H1 (cell line): ENCODE results near the gene NDUFS3. TPM values are rescaled to one million over a fixed set of nuclear protein-coding genes. Genes with fewer than 3 reads are reported as not detected.

Experiments used
- CTCF ChIA-PET: fragments of 300-600 bp; sonication (Branson Sonifier 250); formaldehyde crosslinking; loops from one replicate; lab custom pipeline; 2021; ENCODE audit not compliant: partially characterized antibody; lab: Charles Lee
- POLR2A ChIA-PET: fragments of 300-600 bp; sonication (Branson Sonifier 250); formaldehyde crosslinking; loops from one replicate; lab custom pipeline; 2021; ENCODE audit warnings: inconsistent platforms; ENCODE audit not compliant: partially characterized antibody; lab: Charles Lee
- DNase-seq, 2 experiments: peaks; one replicate each; pipeline versions ENCODE4 v3.0.0 to v3.0.0-alpha.2; 2010 to 2022; ENCODE audit warnings: low spot score in 2 of 2, low read depth in 1 of 2, mixed read lengths in 1 of 2
- FAIRE-seq: peaks from 2 replicates; lab custom pipeline; 2011; peaks lifted over from hg19 to GRCh38; lab: Jason Lieb, UNC
- H2AFZ ChIP-seq: 2 replicates; pipeline ENCODE4 v1.8.1; 2012; ENCODE audit warnings: low read length, inconsistent platforms
- H2AK5ac ChIP-seq: 2 replicates; pipeline ENCODE4 v1.6.1; 2013; ENCODE audit warnings: low read depth, low read length
- H2BK120ac ChIP-seq: replicated peaks from 2 replicates; pipeline ENCODE3; 2013; ENCODE audit warnings: low read depth, low read length, inconsistent platforms
- H2BK12ac ChIP-seq: 2 replicates; pipeline ENCODE4 v1.6.1; 2013; ENCODE audit warnings: low read depth, low read length
- H2BK15ac ChIP-seq: 2 replicates; pipeline ENCODE4 v1.6.1; 2013; ENCODE audit warnings: low read length
- H2BK20ac ChIP-seq: 2 replicates; pipeline ENCODE4 v1.6.1; 2013; ENCODE audit warnings: low read length
- H2BK5ac ChIP-seq: 2 replicates; pipeline ENCODE4 v1.6.1; 2013; ENCODE audit warnings: low read depth, low read length
- H3K14ac ChIP-seq: 2 replicates; pipeline ENCODE4 v1.6.1; 2013; ENCODE audit warnings: inconsistent platforms; ENCODE audit not compliant: insufficient read length
- H3K18ac ChIP-seq: 2 replicates; pipeline ENCODE4 v1.6.1; 2013; ENCODE audit warnings: low read length; ENCODE audit errors: extremely low read depth
- H3K23ac ChIP-seq: 2 replicates; pipeline ENCODE4 v1.6.1; 2013; ENCODE audit warnings: inconsistent platforms; ENCODE audit not compliant: insufficient read length
- H3K23me2 ChIP-seq: 2 replicates; pipeline ENCODE4 v1.6.1; 2013; ENCODE audit warnings: low read depth, low read length
- H3K27ac ChIP-seq: 2 replicates; pipeline ENCODE4 v1.6.1; 2011; ENCODE audit warnings: low read depth, low read length, inconsistent platforms
- H3K27me3 ChIP-seq, 4 experiments: replicated peaks in 1 of 4; 1 replicate in 1 of 4; 2 replicates in 3 of 4; pipeline versions ENCODE4 v1.6.1 to v1.8.1; 2011 to 2013; ENCODE audit warnings: low read length in 3 of 4, mild to moderate bottlenecking in 3 of 4, inconsistent platforms in 2 of 4, mixed read lengths in 2 of 4, moderate library complexity in 1 of 4; ENCODE audit not compliant: control insufficient read depth in 3 of 4, insufficient read depth in 3 of 4; ENCODE audit errors: extremely low read depth in 1 of 4
- H3K36me3 ChIP-seq, 4 experiments: 2 replicates each; pipeline versions ENCODE4 v1.6.1 to v1.8.1; 2011 to 2013; ENCODE audit warnings: mild to moderate bottlenecking in 4 of 4, low read length in 3 of 4, moderate library complexity in 2 of 4, control low read depth in 1 of 4, inconsistent platforms in 1 of 4; ENCODE audit not compliant: insufficient read depth in 4 of 4, control insufficient read depth in 2 of 4
- H3K4ac ChIP-seq: replicated peaks from 2 replicates; pipeline ENCODE3; 2013; ENCODE audit warnings: low read length, low read depth, mixed read lengths, inconsistent platforms; ENCODE audit not compliant: insufficient read length
- H3K4me1 ChIP-seq, 4 experiments: replicated peaks in 1 of 4; 1 replicate in 1 of 4; 2 replicates in 3 of 4; pipeline versions ENCODE4 v1.6.1 to v1.8.1; 2011 to 2013; ENCODE audit warnings: low read length in 3 of 4, inconsistent platforms in 2 of 4, mixed read lengths in 1 of 4; ENCODE audit not compliant: insufficient read depth in 4 of 4, control insufficient read depth in 3 of 4
- H3K4me2 ChIP-seq, 2 experiments: 2 replicates each; pipeline versions ENCODE4 v1.6.1 to v1.8.1; 2011 to 2013; ENCODE audit warnings: low read depth in 2 of 2, low read length in 2 of 2, control low read depth in 1 of 2, inconsistent platforms in 1 of 2, mild to moderate bottlenecking in 1 of 2; ENCODE audit not compliant: insufficient read depth in 1 of 2
- H3K4me3 ChIP-seq, 4 experiments: fragments of 200-600, 300-600 bp in 1 of 4; sonication (generic), shearing (Covaris generic), sonication (Bioruptor Twin) in 1 of 4; 2 replicates each; pipeline versions ENCODE4 v1.5.1 to v1.8.1; 2011 to 2016; ENCODE audit warnings: low read length in 4 of 4, low read depth in 3 of 4, control low read depth in 2 of 4, inconsistent platforms in 2 of 4, mild to moderate bottlenecking in 2 of 4, mixed read lengths in 1 of 4, moderate library complexity in 1 of 4; ENCODE audit not compliant: insufficient read depth in 2 of 4; ENCODE audit errors: extremely low read depth in 1 of 4
- H3K56ac ChIP-seq: replicated peaks from 2 replicates; pipeline ENCODE3; 2013; ENCODE audit warnings: low read depth, mild to moderate bottlenecking, mixed read lengths, low read length, inconsistent platforms; ENCODE audit not compliant: insufficient read length
- H3K79me1 ChIP-seq: 2 replicates; pipeline ENCODE4 v1.6.1; 2013; ENCODE audit warnings: low read depth, low read length, control low read depth
- H3K79me2 ChIP-seq, 2 experiments: 2 replicates each; pipeline versions ENCODE4 v1.6.1 to v1.8.1; 2012 to 2013; ENCODE audit warnings: low read length in 2 of 2, mild to moderate bottlenecking in 2 of 2, inconsistent platforms in 1 of 2; ENCODE audit not compliant: insufficient read depth in 2 of 2, control insufficient read depth in 1 of 2
- H3K9ac ChIP-seq, 4 experiments: replicated peaks in 1 of 4; 1 replicate in 1 of 4; 2 replicates in 3 of 4; pipeline versions ENCODE4 v1.6.1 to v1.8.1; 2011 to 2013; ENCODE audit warnings: low read depth in 3 of 4, low read length in 3 of 4, control low read depth in 2 of 4, mild to moderate bottlenecking in 2 of 4, moderate library complexity in 2 of 4, inconsistent platforms in 1 of 4; ENCODE audit errors: extremely low read depth in 1 of 4
- H3K9me3 ChIP-seq, 2 experiments: 2 replicates each; pipeline versions ENCODE4 v1.6.1 to v1.8.1; 2012 to 2013; ENCODE audit warnings: mild to moderate bottlenecking in 2 of 2, moderate library complexity in 2 of 2, control low read depth in 1 of 2, inconsistent platforms in 1 of 2, low read depth in 1 of 2, low read length in 1 of 2, mixed read lengths in 1 of 2; ENCODE audit not compliant: insufficient read depth in 2 of 2
- H4K20me1 ChIP-seq, 2 experiments: replicated peaks in 1 of 2; 2 replicates each; pipeline versions ENCODE3 to v1.8.1; 2011 to 2013; ENCODE audit warnings: inconsistent platforms in 2 of 2, low read length in 2 of 2, mild to moderate bottlenecking in 1 of 2; ENCODE audit not compliant: insufficient read depth in 2 of 2, control insufficient read depth in 1 of 2
- H4K5ac ChIP-seq: 2 replicates; pipeline ENCODE4 v1.6.1; 2013; ENCODE audit warnings: low read length, low read depth, mixed read lengths, inconsistent platforms; ENCODE audit not compliant: insufficient read length
- H4K8ac ChIP-seq: 2 replicates; pipeline ENCODE4 v1.8.0; 2013; ENCODE audit warnings: mild to moderate bottlenecking, moderate library complexity, low read length, inconsistent platforms; ENCODE audit not compliant: insufficient read depth; ENCODE audit errors: extremely low read depth
- H4K91ac ChIP-seq: replicated peaks from 2 replicates; pipeline ENCODE3; 2013; ENCODE audit warnings: low read length, mixed read lengths, inconsistent platforms; ENCODE audit not compliant: insufficient read length
- ASH2L ChIP-seq: fragments of 200-600, 300-600 bp; sonication (generic); IDR thresholded peaks from one replicate; pipeline ENCODE4 v1.7.1; 2017; ENCODE audit warnings: low read length
- EZH2 ChIP-seq: fragments of 200-600 bp; sonication (generic); IDR thresholded peaks from 2 replicates; pipeline ENCODE4 v1.7.1; 2012; ENCODE audit warnings: low read depth, mild to moderate bottlenecking, moderate library complexity, low read length, inconsistent platforms; ENCODE audit not compliant: severe bottlenecking
- SUZ12 ChIP-seq: fragments of 200-600 bp; sonication (generic); IDR thresholded peaks from 2 replicates; pipeline ENCODE4 v1.6.1; 2012; ENCODE audit warnings: mild to moderate bottlenecking, inconsistent platforms, low read length, moderate library complexity, mixed read lengths
- WGBS, 2 experiments: shearing (Covaris generic) in 1 of 2; methylation state at CpG; one replicate each; pipeline versions ENCODE4 v1.1.6 to v1.1.7; 2013 to 2015; ENCODE audit warnings: low lambda C conversion rate in 2 of 2, mixed read lengths in 2 of 2, inconsistent platforms in 1 of 2, low coverage in 1 of 2, missing lambda C conversion rate in 1 of 2; ENCODE audit not compliant: insufficient replicate concordance in 2 of 2, insufficient coverage in 1 of 2, insufficient read length in 1 of 2; ENCODE audit errors: extremely low coverage in 1 of 2, missing lambda C conversion rate in 1 of 2; 5-methylcytosine and 5-hydroxymethylcytosine counted together
- polyA plus RNA-seq, 7 experiments: library from polyadenylated mRNA; depleted of rRNA in 3 of 7; stranded (reverse) in 5 of 7; unstranded in 2 of 7; fragments of >200 nt in 5 of 7; fragments of 200-250 nt in 2 of 7; gene quantifications; 1 replicate in 5 of 7; 2 replicates in 1 of 7; 4 replicates in 1 of 7; pipeline versions ENCODE4 v1.2.1 to v1.2.3, GENCODE V29; 2011 to 2013; ENCODE audit warnings: missing spikeins in 2 of 7, mixed read lengths in 2 of 7
- total RNA-seq: library from RNA; stranded (reverse); fragmentation: NEBNext Ultra II Directional; extraction: Animal tissue kit (Norgen Biotek cat#: 25700); gene quantifications from 2 replicates; pipeline ENCODE4 v1.2.1, GENCODE V29; 2021

Gene NDUFS3
- total and polyA plus RNA-seq, 2 of the 8 experiments (the other 6 are each of a cell fraction or from before 2014, with no cell fraction given): 135 to 241 TPM

- Histone ChIP-seq H4K8ac (no peak overlapping the region), H2AFZ (peak overlapping the region; percentile 37), H3K9me3 (no peaks in the 10 kb centered on the region), H3K23ac (no peak overlapping the region), H2AK5ac (no peak overlapping the region), H3K4me1 (peaks cover 3 to 8% (median 4%) of the 10 kb centered on the region in 4 experiments; a peak in 6 of 7 replicates), H4K91ac (no peak overlapping the region), H3K14ac (no peak overlapping the region), H3K4me3 (peak overlapping the region; percentile 49 to 94 (median 63)), H3K4me2 (peak overlapping the region; percentile 66 to 69), H3K9ac (peak overlapping the region in 1 of 4 experiments; percentile 8; a peak in 1 of 7 replicates), H3K56ac (no peak overlapping the region), H3K27ac (no peak overlapping the region), H2BK12ac (peak overlapping the region; percentile 46; the same call in 1 of the 2 replicates), H4K20me1 (no peaks in the 10 kb centered on the region), H2BK20ac (0 out of 2 replicates have a peak overlapping the region, but pooled peaks have one; percentile 9), H2BK15ac (no peak overlapping the region), H2BK120ac (no peak overlapping the region), H3K18ac (no peak overlapping the region), H3K23me2 (peaks cover 2% of the 10 kb centered on the region; the same call in 1 of the 2 replicates), H3K36me3 (no peaks in the 10 kb centered on the region), H3K27me3 (peaks cover 0 to 32% (median 26%) of the 10 kb centered on the region in 4 experiments; a peak in 6 of 7 replicates), H3K79me2 (no peaks in the 10 kb centered on the region), H3K4ac (no peak overlapping the region), H3K79me1 (no peaks in the 10 kb centered on the region), H2BK5ac (no peak overlapping the region), H4K5ac (no peak overlapping the region)
- 14% methylated on average over 6 of the region's 6 CpGs; no CpG with 5 or more reads in 1 of the 2 experiments for WGBS, 2 experiments
- CTCF ChIA-PET: interaction anchor here (0.5 to 2.6 kb wide), 4 partner anchors 16 to 259 kb away, joined by 3 to 9 read pairs (median 5); no protein-coding TSS in a partner anchor
- POLR2A ChIA-PET: interaction anchor here (0.6 to 5.1 kb wide), 10 partner anchors 8 to 174 kb away, joined by 3 to 42 read pairs (median 8); partner anchors contain the start of genes FAM180B, KBTBD4, NDUFS3 and PTPMT1
- TF ChIP-seq ASH2L (no peak), SUZ12 (peak; percentile 42; the same call in 1 of the 2 replicates), EZH2 (peak; percentile 38)
- DNase-seq (no peak), FAIRE-seq (no peak)
Observed at GRCh38 chr11:47593492-47593933, 14.6 kb downstream of the NDUFS3 start.
